Adrenal gland (tissue), 12 donors: ENCODE measurements around the gene MAGI1. TPM values are rescaled to one million over a fixed set of nuclear protein-coding genes. Genes with fewer than 3 reads are reported as not detected.
A peak's percentile ranks its signal among the peaks of the same experiment; 100 is the strongest.

Experiments
- DNase-seq, 7 donors: peaks; one replicate each; pipeline ENCODE4 v3.0.0-alpha.2; 2019 to 2020
- H3K27ac ChIP-seq, 5 donors: fragments of 200-600 bp; sonication (generic) in 4 of 5; 1 replicate in 3 of 5; 2 replicates in 2 of 5; pipeline versions ENCODE4 v1.5.1 to v1.8.0; 2016 to 2020; ENCODE audit warnings: mild to moderate bottlenecking in 1 of 5
- H3K27me3 ChIP-seq: fragments of 200-600 bp; 2 replicates; pipeline ENCODE4 v1.8.0; 2021
- H3K36me3 ChIP-seq, 2 donors: fragments of 200-600 bp; replicated peaks in 1 of 2; 1 replicate in 1 of 2; 2 replicates in 1 of 2; pipeline versions ENCODE4 v1.5.1 to v1.8.0; 2018 to 2022
- H3K4me1 ChIP-seq, 2 donors: fragments of 200-600 bp; replicated peaks in 1 of 2; 1 replicate in 1 of 2; 2 replicates in 1 of 2; pipeline versions ENCODE4 v1.5.1 to v1.8.0; 2018 to 2021
- H3K4me3 ChIP-seq, 4 donors: fragments of 200-600 bp; sonication (generic) in 3 of 4; one replicate each; pipeline ENCODE4 v1.5.1; 2016 to 2018
- H3K9me3 ChIP-seq, 3 donors: fragments of 200-600 bp; sonication (generic) in 1 of 3; replicated peaks in 1 of 3; 1 replicate in 2 of 3; 2 replicates in 1 of 3; pipeline versions ENCODE4 v1.5.1 to v1.8.0; 2016 to 2021
- POLR2A ChIP-seq, 2 donors: fragments of 450-650 bp; IDR thresholded peaks; one replicate each; pipeline ENCODE4 v1.6.1; 2017; ENCODE audit warnings: antibody characterized with exemption in 2 of 2, mild to moderate bottlenecking in 2 of 2, moderate library complexity in 1 of 2
- WGBS, 4 donors: extraction: QIAGEN DNeasy Blood & Tissue Kit in 2 of 4; methylation state at CpG; one replicate each; pipeline versions ENCODE4 v1.1.5 to v1.1.7; 2013 to 2017; 5-methylcytosine and 5-hydroxymethylcytosine counted together
- intact Hi-C, 2 donors: fragments of 100-400 bp; cut with DNase I; formaldehyde crosslinking; loops; one replicate each; pipeline versions ENCODE4 v1.14.1 to v1.15.0; 2022 to 2023
- polyA plus RNA-seq, 3 donors: library from polyadenylated mRNA; stranded (reverse); fragments of 200-250 nt in 2 of 3; fragments of 350-450 nt in 1 of 3; fragmentation: Illumina TruSeq in 1 of 3; extraction: RNeasy Lipid Tissue Mini Kit (QIAGEN cat#74804) in 1 of 3; gene quantifications; one replicate each; pipeline ENCODE4 v1.2.3, GENCODE V29; 2013 to 2014
- total RNA-seq, 9 donors: library from RNA; depleted of rRNA in 4 of 9; stranded (reverse); fragments of >200 nt in 4 of 9; fragments of 120-200 nt in 1 of 9; fragmentation: NEBNext Ultra II Directional in 1 of 9; extraction: Animal tissue kit (Norgen Biotek cat#: 25700) in 1 of 9; gene quantifications; one replicate each; pipeline versions ENCODE4 v1.1.0 to v1.2.4, GENCODE V29; 2013 to 2023
- TF ChIP-seq, protein P1 (sequence below), 6 experiments: fragments of 450-650 bp in 4 of 6; fragments of 200-600 bp in 2 of 6; sonication (generic) in 1 of 6; IDR thresholded peaks; 1 replicate in 5 of 6; 2 replicates in 1 of 6; pipeline versions ENCODE4 v1.5.1 to v1.8.0; 2016 to 2021; ENCODE audit warnings: antibody characterized with exemption in 6 of 6, mild to moderate bottlenecking in 2 of 6, moderate library complexity in 1 of 6
- donor health status: healthy with polysubstance abuse.
- donor health status: Bipolar disorder and iron deficiency.
- donor health status: DM: yes; HTN: yes; CAD: no.
- donor health status: DM: no; HTN: no; CAD: no.
- donor health status: DM: no; HTN: no; CAD: no.
- donor health status: DM: yes; HTN: yes; CAD: no.

MAGI1 gene
- total and polyA plus RNA-seq, 12 donors, result 4.8 to 31.6 (median 18.5) TPM

DNA sequence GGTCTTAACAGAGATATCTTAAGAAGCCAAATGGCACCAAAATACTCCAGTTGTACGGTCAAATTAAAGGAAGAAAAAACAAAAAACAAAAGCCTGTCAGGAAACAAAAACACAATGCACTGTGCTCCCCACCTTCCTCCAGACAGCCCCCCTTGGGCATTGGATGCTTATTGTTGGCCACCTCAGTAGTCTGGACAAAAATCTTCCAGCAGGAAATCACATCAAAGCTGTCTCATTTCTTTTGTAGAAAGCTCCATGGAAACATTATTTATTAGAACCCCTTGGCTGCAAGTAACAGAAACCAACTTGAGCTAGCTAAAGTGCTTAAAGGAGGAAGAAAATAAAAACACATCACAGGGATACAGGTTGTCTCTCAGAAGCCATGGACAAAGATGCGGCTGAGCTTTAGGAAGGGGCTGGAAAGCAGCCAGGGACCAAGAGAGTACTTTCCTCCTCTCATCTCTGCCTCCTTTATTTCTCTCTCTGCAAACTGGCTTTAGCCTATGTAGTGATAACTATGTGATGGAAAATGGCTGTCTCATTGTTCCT, 699.5 kb downstream of the MAGI1 start:
- H3K27me3 ChIP-seq, result no peaks in the 10 kb centered on the region
- 69 to 78% (median 70%) methylated on average over 2 of the region's 2 CpGs for WGBS, 4 donors
- DNase-seq, result no peak
- H3K36me3 ChIP-seq, result no peaks in the 10 kb centered on the region
- peaks cover 0 to 6% of the 10 kb centered on the region in 2 donors for H3K4me1 ChIP-seq
- no peaks in the 10 kb centered on the region for H3K9me3 ChIP-seq
- H3K27ac ChIP-seq, result no peak overlapping the region
- H3K4me3 ChIP-seq, result no peak overlapping the region
- intact Hi-C loops, result no loop called here
- TF ChIP-seq, protein P1, sequence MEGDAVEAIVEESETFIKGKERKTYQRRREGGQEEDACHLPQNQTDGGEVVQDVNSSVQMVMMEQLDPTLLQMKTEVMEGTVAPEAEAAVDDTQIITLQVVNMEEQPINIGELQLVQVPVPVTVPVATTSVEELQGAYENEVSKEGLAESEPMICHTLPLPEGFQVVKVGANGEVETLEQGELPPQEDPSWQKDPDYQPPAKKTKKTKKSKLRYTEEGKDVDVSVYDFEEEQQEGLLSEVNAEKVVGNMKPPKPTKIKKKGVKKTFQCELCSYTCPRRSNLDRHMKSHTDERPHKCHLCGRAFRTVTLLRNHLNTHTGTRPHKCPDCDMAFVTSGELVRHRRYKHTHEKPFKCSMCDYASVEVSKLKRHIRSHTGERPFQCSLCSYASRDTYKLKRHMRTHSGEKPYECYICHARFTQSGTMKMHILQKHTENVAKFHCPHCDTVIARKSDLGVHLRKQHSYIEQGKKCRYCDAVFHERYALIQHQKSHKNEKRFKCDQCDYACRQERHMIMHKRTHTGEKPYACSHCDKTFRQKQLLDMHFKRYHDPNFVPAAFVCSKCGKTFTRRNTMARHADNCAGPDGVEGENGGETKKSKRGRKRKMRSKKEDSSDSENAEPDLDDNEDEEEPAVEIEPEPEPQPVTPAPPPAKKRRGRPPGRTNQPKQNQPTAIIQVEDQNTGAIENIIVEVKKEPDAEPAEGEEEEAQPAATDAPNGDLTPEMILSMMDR (IDR thresholded peaks at IDR 0.05), result no peak
- TF ChIP-seq POLR2A (IDR thresholded peaks at IDR 0.05), result no peak

DNA sequence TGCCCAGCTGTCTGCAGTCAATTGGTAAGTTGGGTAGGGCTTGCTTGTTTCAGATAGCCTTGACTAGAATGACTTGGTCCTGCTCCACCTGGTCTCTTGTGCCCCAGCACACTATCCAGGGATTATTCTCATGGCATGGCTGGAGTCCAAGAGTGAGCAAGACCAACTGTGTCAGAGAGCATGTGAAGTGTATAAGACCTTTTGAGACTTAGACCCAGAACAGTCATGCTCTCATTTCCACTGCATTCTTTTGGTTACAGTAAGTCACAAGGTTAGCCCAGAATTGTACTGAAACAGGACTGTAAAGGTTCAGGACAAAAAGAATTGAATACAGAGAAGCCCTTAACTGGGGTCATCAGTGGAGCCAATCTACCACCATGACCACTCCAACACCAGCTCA, 700.1 kb downstream of the MAGI1 start:
- H3K4me1 ChIP-seq, result peaks cover 3 to 13% of the 10 kb centered on the region in 2 donors
- no peak overlapping the region for H3K27ac ChIP-seq
- intact Hi-C loops, result no loop called here
- H3K4me3 ChIP-seq, result no peak overlapping the region
- DNase-seq, result no peak
- no peaks in the 10 kb centered on the region for H3K9me3 ChIP-seq
- no peaks in the 10 kb centered on the region for H3K36me3 ChIP-seq
- H3K27me3 ChIP-seq, result no peaks in the 10 kb centered on the region
- TF ChIP-seq, protein P1 (IDR thresholded peaks at IDR 0.05), result no peak
- TF ChIP-seq POLR2A (IDR thresholded peaks at IDR 0.05), result no peak

DNA sequence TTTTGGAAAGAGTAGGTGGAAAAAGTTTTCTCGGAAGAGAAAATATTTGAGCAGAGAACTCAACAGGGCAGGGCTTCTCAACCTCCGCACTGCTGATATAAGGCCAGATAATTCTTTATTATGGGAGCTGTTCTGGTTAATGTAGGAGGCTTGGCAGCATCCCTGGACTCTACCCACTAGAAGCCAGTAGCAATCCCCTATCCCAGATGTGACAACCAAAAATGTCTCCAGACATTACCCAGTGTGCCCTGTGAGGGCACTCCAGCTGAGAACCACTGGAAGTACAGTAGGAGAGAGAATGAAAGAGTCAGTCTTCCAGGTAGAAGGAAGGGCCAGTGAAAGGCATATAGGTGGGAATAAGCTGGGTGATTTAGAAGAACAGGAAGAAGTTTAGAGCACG, 703.1 kb downstream of the MAGI1 start:
- no peak for DNase-seq
- Histone ChIP-seq H3K27me3 (no peaks in the 10 kb centered on the region), H3K36me3 (no peaks in the 10 kb centered on the region), H3K27ac (no peak overlapping the region), H3K4me3 (no peak overlapping the region), H3K9me3 (no peaks in the 10 kb centered on the region), H3K4me1 (peaks cover 3 to 14% of the 10 kb centered on the region in 2 donors)
- 91 to 94% (median 93%) methylated on average over 3 of the region's 3 CpGs for WGBS, 4 donors
- no peak for TF ChIP-seq POLR2A (IDR thresholded peaks at IDR 0.05)
- TF ChIP-seq, protein P1 (IDR thresholded peaks at IDR 0.05), result no peak
- intact Hi-C loops, result no loop called here

DNA sequence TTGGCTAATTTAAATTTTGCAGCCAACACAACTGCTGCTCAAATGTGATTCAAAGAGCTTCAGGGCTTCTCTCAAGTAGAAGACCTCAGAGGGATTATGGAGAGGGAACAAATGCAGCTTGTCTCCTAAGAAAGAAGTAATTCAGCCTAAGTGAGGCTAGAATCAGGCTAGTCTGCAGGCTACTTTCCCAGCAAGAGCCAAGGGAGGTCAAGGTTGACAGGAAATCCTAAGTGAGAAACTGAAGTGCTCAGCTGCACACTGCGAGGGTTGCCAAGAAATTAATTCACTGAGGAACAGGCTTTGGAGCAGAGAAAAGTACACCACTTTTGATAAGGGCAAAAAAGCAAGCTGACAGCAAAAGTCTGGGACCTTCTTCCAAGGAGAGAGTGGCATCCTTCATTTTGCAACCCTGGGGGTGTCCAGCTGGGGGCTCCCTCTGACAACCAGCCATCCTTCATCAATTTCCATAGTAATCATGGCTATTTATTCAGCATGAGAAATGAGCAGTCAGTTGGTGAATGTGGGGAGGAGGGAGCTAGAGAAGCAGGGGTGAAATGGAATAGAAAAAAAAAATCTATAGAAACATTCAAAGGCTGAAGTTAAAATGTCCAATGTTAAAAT, 704.6 kb downstream of the MAGI1 start:
- Histone ChIP-seq H3K4me3 (no peak overlapping the region), H3K36me3 (no peaks in the 10 kb centered on the region), H3K4me1 (peaks cover 3 to 14% of the 10 kb centered on the region in 2 donors), H3K27me3 (no peaks in the 10 kb centered on the region), H3K9me3 (no peaks in the 10 kb centered on the region), H3K27ac (no peak overlapping the region)
- 0 to 8% (median 5%) methylated on average over 1 of the region's 1 CpG for WGBS, 4 donors
- DNase-seq, result peak; percentile 18 to 69 (median 37)
- no peak for TF ChIP-seq POLR2A (IDR thresholded peaks at IDR 0.05)
- TF ChIP-seq, protein P1 (IDR thresholded peaks at IDR 0.05), result peak in 2 of 6 experiments; percentile 11 to 14
- intact Hi-C loops, result no loop called here
